Measurements from ENCODE around the gene TLL1. TPM values are rescaled to one million over a fixed set of nuclear protein-coding genes. Genes with fewer than 3 reads are reported as not detected.

TLL1 gene
- polyA plus RNA-seq, 1 of the 3 experiments (the other 2 are of a cell fraction): 0.07 TPM

DNA sequence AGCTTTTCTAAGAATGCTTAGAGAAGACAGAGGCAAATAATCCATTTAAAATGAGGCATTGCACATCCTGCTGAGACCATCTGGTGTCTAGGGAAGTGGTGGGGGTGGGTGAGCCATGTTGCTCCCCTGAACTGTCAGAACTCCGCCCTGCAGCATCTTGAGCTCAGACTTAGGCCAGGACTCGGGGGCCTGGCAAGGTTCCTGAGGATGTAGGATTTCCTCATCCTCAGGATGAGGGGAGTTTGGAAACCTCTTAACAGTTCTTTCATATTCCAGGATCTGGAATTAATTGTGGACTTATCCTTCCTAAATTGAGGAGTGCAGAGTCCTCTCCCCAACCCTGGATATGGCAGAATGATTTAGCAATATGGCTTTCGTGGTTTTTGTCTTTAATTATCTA lies 6.6 kb downstream of the TLL1 start:
- Histone ChIP-seq H3K9me2 (no peaks in the 10 kb centered on the region), H4K20me1 (ENCODE audit: insufficient read depth) (no peaks in the 10 kb centered on the region), H3F3A (replicated peaks; ENCODE audit: insufficient read depth) (no peaks in the 10 kb centered on the region), H3K9me3 (no peaks in the 10 kb centered on the region), H3K9ac (no peak overlapping the region), H2AFZ (ENCODE audit: low read depth) (no peak overlapping the region), H3K27me3 (ENCODE audit: insufficient read depth) (peaks cover 10% of the 10 kb centered on the region; the same call in 1 of the 2 replicates), H3K4me3 (ENCODE audit: low read depth in 2 of 2, low read length in 1 of 2) (no peak overlapping the region), H3K4me1 (ENCODE audit: control insufficient read depth in 1 of 2, insufficient read depth in 2 of 2, low read depth in 1 of 2, low read length in 1 of 2) (no peaks in the 10 kb centered on the region; a peak in 1 of 4 replicates), H3K4me2 (no peak overlapping the region), H3K36me3 (replicated peaks in 1 of 2; ENCODE audit: control insufficient read depth in 1 of 2, insufficient read depth in 2 of 2, low read length in 1 of 2) (no peaks in the 10 kb centered on the region), H3K27ac (ENCODE audit: low read depth in 2 of 2, low read length in 1 of 2) (no peak overlapping the region), H3K79me2 (ENCODE audit: insufficient read depth) (no peaks in the 10 kb centered on the region)
- ChIA-PET POLR2A (no interaction called here), CTCF (no interaction called here)
- TF ChIP-seq GABPA (IDR thresholded peaks at IDR 0.05; ENCODE audit: low read depth) (no peak), RFX5 (IDR thresholded peaks at IDR 0.05; ENCODE audit: low read length) (no peak), RAD21 (IDR thresholded peaks at IDR 0.05; ENCODE audit: low read length) (no peak), FOSL2 (IDR thresholded peaks at IDR 0.05; ENCODE audit: borderline replicate concordance, low read depth) (no peak), RCOR1 (IDR thresholded peaks at IDR 0.05; ENCODE audit: low read length) (no peak), TEAD4 (IDR thresholded peaks at IDR 0.05; ENCODE audit: borderline replicate concordance, insufficient read depth) (no peak), JUND (IDR thresholded peaks at IDR 0.05) (no peak), TAF1 (IDR thresholded peaks at IDR 0.05; ENCODE audit: borderline replicate concordance, low read depth, low read length) (no peak), USF1 (IDR thresholded peaks at IDR 0.05; ENCODE audit: borderline replicate concordance, low read depth) (no peak)
- no peak for DNase-seq
- WGBS (ENCODE audit: low lambda C conversion rate): 2% methylated on average over 3 of the region's 3 CpGs

DNA sequence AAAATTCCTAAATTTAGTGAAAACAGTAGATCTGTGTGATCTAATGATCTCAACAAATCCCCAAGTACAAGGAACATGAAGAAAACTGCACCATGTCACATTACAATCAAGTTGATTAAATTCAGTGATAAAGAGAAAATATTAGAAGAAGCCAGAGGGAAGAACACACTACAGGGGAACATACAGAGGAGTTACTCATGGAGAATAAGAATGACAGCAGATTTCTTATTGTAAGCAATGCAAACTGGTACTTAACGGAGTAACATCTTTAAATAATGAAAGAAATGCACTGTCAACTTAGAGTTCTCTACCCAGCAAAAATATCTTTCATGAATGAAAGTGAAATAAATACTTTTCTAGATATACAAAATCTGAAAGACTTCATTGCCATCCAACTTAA lies 21.1 kb downstream of the TLL1 start:
- Histone ChIP-seq H3K9ac (no peak overlapping the region), H3K36me3 (replicated peaks in 1 of 2; ENCODE audit: control insufficient read depth in 1 of 2, insufficient read depth in 2 of 2, low read length in 1 of 2) (no peaks in the 10 kb centered on the region)

More for the DNA sequence above, 21.1 kb downstream of the TLL1 start:
- no peak for DNase-seq
- Histone ChIP-seq H3K4me2 (no peak overlapping the region), H3K27ac (ENCODE audit: low read depth in 2 of 2, low read length in 1 of 2) (no peak overlapping the region), H4K20me1 (ENCODE audit: insufficient read depth) (no peaks in the 10 kb centered on the region), H3K9me2 (no peaks in the 10 kb centered on the region), H3K9me3 (no peaks in the 10 kb centered on the region), H3K4me3 (ENCODE audit: low read depth in 2 of 2, low read length in 1 of 2) (no peak overlapping the region), H3K79me2 (ENCODE audit: insufficient read depth) (no peaks in the 10 kb centered on the region), H2AFZ (ENCODE audit: low read depth) (no peak overlapping the region), H3F3A (replicated peaks; ENCODE audit: insufficient read depth) (no peaks in the 10 kb centered on the region), H3K27me3 (ENCODE audit: insufficient read depth) (no peaks in the 10 kb centered on the region), H3K4me1 (ENCODE audit: control insufficient read depth in 1 of 2, insufficient read depth in 2 of 2, low read depth in 1 of 2, low read length in 1 of 2) (no peaks in the 10 kb centered on the region)
- TF ChIP-seq, protein P1, sequence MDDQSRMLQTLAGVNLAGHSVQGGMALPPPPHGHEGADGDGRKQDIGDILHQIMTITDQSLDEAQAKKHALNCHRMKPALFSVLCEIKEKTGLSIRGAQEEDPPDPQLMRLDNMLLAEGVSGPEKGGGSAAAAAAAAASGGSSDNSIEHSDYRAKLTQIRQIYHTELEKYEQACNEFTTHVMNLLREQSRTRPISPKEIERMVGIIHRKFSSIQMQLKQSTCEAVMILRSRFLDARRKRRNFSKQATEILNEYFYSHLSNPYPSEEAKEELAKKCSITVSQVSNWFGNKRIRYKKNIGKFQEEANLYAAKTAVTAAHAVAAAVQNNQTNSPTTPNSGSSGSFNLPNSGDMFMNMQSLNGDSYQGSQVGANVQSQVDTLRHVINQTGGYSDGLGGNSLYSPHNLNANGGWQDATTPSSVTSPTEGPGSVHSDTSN (IDR thresholded peaks at IDR 0.05): no peak
- TF ChIP-seq ELF1 (IDR thresholded peaks at IDR 0.05): no peak
- no peak for TF ChIP-seq RFX5 (IDR thresholded peaks at IDR 0.05; ENCODE audit: low read length)
- no peak for TF ChIP-seq SMC3 (IDR thresholded peaks at IDR 0.05; ENCODE audit: low read depth, low read length)
- TF ChIP-seq IRF3 (IDR thresholded peaks at IDR 0.05; ENCODE audit: low read depth, low read length): no peak
- TF ChIP-seq NFIC (IDR thresholded peaks at IDR 0.05; ENCODE audit: borderline replicate concordance): no peak
- no peak for TF ChIP-seq REST (IDR thresholded peaks at IDR 0.05; ENCODE audit: low read depth, low read length)
- TF ChIP-seq FOSL2 (IDR thresholded peaks at IDR 0.05; ENCODE audit: borderline replicate concordance, low read depth): no peak
- TF ChIP-seq FOXM1 (IDR thresholded peaks at IDR 0.05; ENCODE audit: low read depth): no peak
- TF ChIP-seq, protein P2, sequence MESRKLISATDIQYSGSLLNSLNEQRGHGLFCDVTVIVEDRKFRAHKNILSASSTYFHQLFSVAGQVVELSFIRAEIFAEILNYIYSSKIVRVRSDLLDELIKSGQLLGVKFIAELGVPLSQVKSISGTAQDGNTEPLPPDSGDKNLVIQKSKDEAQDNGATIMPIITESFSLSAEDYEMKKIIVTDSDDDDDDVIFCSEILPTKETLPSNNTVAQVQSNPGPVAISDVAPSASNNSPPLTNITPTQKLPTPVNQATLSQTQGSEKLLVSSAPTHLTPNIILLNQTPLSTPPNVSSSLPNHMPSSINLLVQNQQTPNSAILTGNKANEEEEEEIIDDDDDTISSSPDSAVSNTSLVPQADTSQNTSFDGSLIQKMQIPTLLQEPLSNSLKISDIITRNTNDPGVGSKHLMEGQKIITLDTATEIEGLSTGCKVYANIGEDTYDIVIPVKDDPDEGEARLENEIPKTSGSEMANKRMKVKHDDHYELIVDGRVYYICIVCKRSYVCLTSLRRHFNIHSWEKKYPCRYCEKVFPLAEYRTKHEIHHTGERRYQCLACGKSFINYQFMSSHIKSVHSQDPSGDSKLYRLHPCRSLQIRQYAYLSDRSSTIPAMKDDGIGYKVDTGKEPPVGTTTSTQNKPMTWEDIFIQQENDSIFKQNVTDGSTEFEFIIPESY (IDR thresholded peaks at IDR 0.05; ENCODE audit: borderline replicate concordance, low read depth): no peak
- WGBS (ENCODE audit: low lambda C conversion rate): 5% methylated on average over 1 of the region's 1 CpG
- POLR2A ChIA-PET: no interaction called here
- CTCF ChIA-PET: no interaction called here

All from SK-N-SH (cell line).